Measurements from ENCODE around the gene RPS3.
"Not testable (repeated sequence)": the region's sequence is repeated elsewhere in the genome, so short reads cannot be mapped to it uniquely, and the experiment has no call there.

The RPS3 gene

DNA sequence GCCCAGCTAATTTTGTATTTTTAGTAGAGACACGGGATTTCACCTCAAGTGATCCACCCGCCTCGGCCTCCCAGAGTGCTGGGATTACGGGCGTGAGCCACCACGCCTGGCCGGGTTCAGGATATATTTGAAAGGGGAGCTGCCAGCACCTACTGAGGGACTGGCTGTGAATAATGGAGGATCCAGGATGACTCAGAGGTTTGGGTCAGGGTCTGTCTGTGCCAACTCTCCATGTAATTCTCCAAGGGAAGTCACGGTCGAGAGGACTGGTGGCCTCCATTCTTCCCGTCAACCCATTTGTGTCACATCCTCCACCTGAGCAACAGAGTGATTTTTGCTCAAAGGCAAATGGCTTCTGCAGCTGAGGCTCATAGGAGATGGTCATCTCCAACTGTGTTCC lies 44.3 kb upstream of the RPS3 start (continued):
- TF ChIP-seq, protein P1, sequence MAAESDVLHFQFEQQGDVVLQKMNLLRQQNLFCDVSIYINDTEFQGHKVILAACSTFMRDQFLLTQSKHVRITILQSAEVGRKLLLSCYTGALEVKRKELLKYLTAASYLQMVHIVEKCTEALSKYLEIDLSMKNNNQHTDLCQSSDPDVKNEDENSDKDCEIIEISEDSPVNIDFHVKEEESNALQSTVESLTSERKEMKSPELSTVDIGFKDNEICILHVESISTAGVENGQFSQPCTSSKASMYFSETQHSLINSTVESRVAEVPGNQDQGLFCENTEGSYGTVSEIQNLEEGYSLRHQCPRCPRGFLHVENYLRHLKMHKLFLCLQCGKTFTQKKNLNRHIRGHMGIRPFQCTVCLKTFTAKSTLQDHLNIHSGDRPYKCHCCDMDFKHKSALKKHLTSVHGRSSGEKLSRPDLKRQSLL (tag by site-specific recombination; IDR thresholded peaks at IDR 0.05) = no peak
- TF ChIP-seq ZNF629 (tag by site-specific recombination; IDR thresholded peaks at IDR 0.05) = no peak
- no peak for TF ChIP-seq MYNN (tag by site-specific recombination; IDR thresholded peaks at IDR 0.05; ENCODE audit: borderline replicate concordance)
- TF ChIP-seq ZNF146 (tag by site-specific recombination; IDR thresholded peaks at IDR 0.05) = no peak
- TF ChIP-seq KLF1 (tag by site-specific recombination; IDR thresholded peaks at IDR 0.05) = no peak; the same call in 1 of the 2 replicates
- TF ChIP-seq ZNF174 (tag by site-specific recombination; IDR thresholded peaks at IDR 0.05) = no peak
- no peak for TF ChIP-seq ZSCAN16 (tag by site-specific recombination; IDR thresholded peaks at IDR 0.05)
- TF ChIP-seq, protein P2, sequence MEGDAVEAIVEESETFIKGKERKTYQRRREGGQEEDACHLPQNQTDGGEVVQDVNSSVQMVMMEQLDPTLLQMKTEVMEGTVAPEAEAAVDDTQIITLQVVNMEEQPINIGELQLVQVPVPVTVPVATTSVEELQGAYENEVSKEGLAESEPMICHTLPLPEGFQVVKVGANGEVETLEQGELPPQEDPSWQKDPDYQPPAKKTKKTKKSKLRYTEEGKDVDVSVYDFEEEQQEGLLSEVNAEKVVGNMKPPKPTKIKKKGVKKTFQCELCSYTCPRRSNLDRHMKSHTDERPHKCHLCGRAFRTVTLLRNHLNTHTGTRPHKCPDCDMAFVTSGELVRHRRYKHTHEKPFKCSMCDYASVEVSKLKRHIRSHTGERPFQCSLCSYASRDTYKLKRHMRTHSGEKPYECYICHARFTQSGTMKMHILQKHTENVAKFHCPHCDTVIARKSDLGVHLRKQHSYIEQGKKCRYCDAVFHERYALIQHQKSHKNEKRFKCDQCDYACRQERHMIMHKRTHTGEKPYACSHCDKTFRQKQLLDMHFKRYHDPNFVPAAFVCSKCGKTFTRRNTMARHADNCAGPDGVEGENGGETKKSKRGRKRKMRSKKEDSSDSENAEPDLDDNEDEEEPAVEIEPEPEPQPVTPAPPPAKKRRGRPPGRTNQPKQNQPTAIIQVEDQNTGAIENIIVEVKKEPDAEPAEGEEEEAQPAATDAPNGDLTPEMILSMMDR (tag by site-specific recombination; IDR thresholded peaks at IDR 0.05) = no peak

DNA sequence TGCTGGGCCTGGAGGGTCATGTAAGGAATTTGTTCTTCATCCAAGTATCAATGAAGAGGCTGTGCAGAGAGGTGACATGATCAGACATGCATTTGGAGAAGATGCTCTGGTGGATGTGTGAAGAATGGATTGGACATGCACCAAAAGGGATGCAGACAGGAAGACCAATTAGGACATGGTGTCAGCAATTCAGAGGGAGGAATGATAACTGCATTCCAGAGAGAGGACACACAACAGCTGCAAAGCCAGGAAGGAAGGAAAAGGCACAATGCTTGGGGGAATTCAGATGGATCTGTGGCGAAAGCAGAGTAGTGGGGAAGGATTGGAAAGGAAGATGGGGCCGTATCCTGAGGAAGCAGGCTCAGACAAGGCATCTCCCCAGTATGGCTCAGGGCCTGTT lies 42.7 kb upstream of the RPS3 start:
- no peak for TF ChIP-seq RBAK (tag by site-specific recombination; IDR thresholded peaks at IDR 0.05)
- TF ChIP-seq ZBTB17 (tag by site-specific recombination; IDR thresholded peaks at IDR 0.05) = peak; percentile 31; the same call in 1 of the 2 replicates
- ChIA-PET POLR2A (no interaction called here), CTCF (interaction anchor here (0.5 to 1.5 kb wide), 4 partner anchors 32 to 1450 kb away, joined by 3 to 8 read pairs (median 4); no protein-coding TSS in a partner anchor)
- Histone ChIP-seq H3K4me1 (ENCODE audit: control insufficient read depth, insufficient read depth, low read length) (no peaks in the 10 kb centered on the region), H3K4me3 (ENCODE audit: low read depth, low read length) (no peak overlapping the region), H3K27ac (ENCODE audit: extremely low read depth, low read depth, low read length) (no peak overlapping the region), H3K36me3 (ENCODE audit: control insufficient read depth in 2 of 2, insufficient read depth in 1 of 2, low read length in 2 of 2) (no peaks in the 10 kb centered on the region), H3K9me3 (ENCODE audit: control insufficient read depth, insufficient read depth, low read depth, low read length) (no peaks in the 10 kb centered on the region)

DNA sequence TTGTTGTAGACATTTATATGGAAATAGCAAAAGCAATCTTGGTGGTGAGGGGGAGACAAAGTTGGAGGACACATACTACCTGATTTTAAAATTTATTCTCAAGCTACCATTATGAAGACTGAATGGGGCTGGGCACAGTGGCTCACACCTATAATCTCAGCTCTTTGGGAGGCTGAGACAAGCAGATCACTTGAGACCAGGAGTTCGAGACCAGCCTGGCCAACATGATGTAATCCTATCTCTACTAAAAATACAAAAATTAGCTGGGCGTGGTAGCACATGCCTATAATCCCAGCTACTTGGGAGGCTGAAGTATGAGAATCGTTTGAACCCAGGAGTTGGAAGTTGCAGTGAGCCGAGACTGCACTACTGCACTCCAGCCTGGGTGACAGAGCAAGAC lies 37.0 kb upstream of the RPS3 start:
- H3K4me3 ChIP-seq (ENCODE audit: low read depth, low read length); H3K27ac ChIP-seq (ENCODE audit: extremely low read depth, low read depth, low read length); H3K9me3 ChIP-seq (ENCODE audit: control insufficient read depth, insufficient read depth, low read depth, low read length); H3K36me3 ChIP-seq (ENCODE audit: control insufficient read depth in 2 of 2, insufficient read depth in 1 of 2, low read length in 2 of 2); H3K4me1 ChIP-seq (ENCODE audit: control insufficient read depth, insufficient read depth, low read length): not testable (repeated sequence)
- ChIA-PET CTCF (interaction anchor here (0.6 to 1.6 kb wide), 10 partner anchors 14 to 747 kb away, joined by 3 to 8 read pairs (median 4); no protein-coding TSS in a partner anchor), POLR2A (interaction anchor here (0.6 kb wide), 1 partner anchor 36 kb away, joined by 7 read pairs; no protein-coding TSS in a partner anchor)
- TF ChIP-seq, protein P3, sequence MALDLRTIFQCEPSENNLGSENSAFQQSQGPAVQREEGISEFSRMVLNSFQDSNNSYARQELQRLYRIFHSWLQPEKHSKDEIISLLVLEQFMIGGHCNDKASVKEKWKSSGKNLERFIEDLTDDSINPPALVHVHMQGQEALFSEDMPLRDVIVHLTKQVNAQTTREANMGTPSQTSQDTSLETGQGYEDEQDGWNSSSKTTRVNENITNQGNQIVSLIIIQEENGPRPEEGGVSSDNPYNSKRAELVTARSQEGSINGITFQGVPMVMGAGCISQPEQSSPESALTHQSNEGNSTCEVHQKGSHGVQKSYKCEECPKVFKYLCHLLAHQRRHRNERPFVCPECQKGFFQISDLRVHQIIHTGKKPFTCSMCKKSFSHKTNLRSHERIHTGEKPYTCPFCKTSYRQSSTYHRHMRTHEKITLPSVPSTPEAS (tag by site-specific recombination; IDR thresholded peaks at IDR 0.05) = peak; percentile 86; the same call in 1 of the 2 replicates

DNA sequence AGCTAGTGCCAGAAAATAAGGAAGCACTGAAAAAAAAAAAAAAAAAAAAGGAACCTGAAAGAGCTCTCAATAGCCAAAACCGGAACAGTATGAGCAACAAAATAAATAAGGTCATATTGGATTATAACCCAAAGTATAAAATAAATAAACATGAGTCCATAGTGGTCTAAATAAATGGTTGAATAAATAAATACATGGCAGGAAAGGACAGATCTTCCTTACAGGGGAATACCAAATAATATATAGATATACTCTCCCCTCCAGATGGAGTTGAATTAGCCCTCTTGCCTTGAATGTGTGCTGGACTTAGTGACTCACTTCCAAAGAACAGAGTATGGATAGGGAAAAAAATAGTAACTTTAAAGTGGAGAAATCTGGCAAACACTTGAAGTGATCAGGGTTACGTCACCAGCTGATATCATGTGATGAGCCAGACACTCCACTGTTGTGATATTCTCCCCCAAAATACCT lies 33.6 kb upstream of the RPS3 start:
- POLR2A ChIA-PET = no interaction called here
- CTCF ChIA-PET = no interaction called here

DNA sequence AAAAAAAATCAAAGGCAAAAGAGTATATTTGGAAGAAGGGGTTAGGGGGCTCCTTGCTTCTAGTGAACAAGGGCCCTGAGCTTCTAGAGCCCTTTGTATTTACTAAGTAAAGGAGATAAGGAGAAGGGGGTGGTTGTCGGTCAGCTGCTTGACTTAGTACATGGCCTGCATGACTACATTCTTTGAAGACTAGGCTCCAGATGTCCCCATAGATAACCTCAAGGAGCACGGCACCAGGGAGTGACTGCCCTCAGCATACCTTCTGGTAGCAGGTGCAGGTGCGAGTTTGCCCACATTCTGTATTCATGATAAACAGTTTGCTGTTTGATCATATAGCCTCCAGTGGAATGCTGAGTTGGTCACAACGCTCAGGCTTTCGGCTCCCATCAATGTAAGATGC lies 32.5 kb upstream of the RPS3 start:
- not testable (repeated sequence) for H3K4me1 ChIP-seq (ENCODE audit: control insufficient read depth, insufficient read depth, low read length); H3K36me3 ChIP-seq (ENCODE audit: control insufficient read depth in 2 of 2, insufficient read depth in 1 of 2, low read length in 2 of 2); H3K4me3 ChIP-seq (ENCODE audit: low read depth, low read length); H3K9me3 ChIP-seq (ENCODE audit: control insufficient read depth, insufficient read depth, low read depth, low read length); H3K27ac ChIP-seq (ENCODE audit: extremely low read depth, low read depth, low read length)
- POLR2A ChIA-PET = interaction anchor here (0.6 kb wide), 1 partner anchor 226 kb away, joined by 6 read pairs; no protein-coding TSS in a partner anchor
- CTCF ChIA-PET = interaction anchor here (0.6 to 1.0 kb wide), 3 partner anchors 17 to 175 kb away, joined by 3 to 5 read pairs (median 4); no protein-coding TSS in a partner anchor

More for the DNA sequence above, 33.6 kb upstream of the RPS3 start:
- Histone ChIP-seq H3K9me3 (ENCODE audit: control insufficient read depth, insufficient read depth, low read depth, low read length) (no peaks in the 10 kb centered on the region), H3K36me3 (ENCODE audit: control insufficient read depth in 2 of 2, insufficient read depth in 1 of 2, low read length in 2 of 2) (no peaks in the 10 kb centered on the region), H3K4me1 (ENCODE audit: control insufficient read depth, insufficient read depth, low read length) (no peaks in the 10 kb centered on the region), H3K27ac (ENCODE audit: extremely low read depth, low read depth, low read length) (no peak overlapping the region), H3K4me3 (ENCODE audit: low read depth, low read length) (no peak overlapping the region)
- TF ChIP-seq, protein P4, sequence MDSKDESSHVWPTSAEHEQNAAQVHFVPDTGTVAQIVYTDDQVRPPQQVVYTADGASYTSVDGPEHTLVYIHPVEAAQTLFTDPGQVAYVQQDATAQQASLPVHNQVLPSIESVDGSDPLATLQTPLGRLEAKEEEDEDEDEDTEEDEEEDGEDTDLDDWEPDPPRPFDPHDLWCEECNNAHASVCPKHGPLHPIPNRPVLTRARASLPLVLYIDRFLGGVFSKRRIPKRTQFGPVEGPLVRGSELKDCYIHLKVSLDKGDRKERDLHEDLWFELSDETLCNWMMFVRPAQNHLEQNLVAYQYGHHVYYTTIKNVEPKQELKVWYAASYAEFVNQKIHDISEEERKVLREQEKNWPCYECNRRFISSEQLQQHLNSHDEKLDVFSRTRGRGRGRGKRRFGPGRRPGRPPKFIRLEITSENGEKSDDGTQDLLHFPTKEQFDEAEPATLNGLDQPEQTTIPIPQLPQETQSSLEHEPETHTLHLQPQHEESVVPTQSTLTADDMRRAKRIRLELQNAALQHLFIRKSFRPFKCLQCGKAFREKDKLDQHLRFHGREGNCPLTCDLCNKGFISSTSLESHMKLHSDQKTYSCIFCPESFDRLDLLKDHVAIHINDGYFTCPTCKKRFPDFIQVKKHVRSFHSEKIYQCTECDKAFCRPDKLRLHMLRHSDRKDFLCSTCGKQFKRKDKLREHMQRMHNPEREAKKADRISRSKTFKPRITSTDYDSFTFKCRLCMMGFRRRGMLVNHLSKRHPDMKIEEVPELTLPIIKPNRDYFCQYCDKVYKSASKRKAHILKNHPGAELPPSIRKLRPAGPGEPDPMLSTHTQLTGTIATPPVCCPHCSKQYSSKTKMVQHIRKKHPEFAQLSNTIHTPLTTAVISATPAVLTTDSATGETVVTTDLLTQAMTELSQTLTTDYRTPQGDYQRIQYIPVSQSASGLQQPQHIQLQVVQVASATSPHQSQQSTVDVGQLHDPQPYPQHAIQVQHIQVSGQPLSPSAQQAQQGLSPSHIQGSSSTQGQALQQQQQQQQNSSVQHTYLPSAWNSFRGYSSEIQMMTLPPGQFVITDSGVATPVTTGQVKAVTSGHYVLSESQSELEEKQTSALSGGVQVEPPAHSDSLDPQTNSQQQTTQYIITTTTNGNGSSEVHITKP (tag by site-specific recombination; IDR thresholded peaks at IDR 0.05) = peak; percentile 56
- TF ChIP-seq ZNF175 (tag by site-specific recombination; IDR thresholded peaks at IDR 0.05) = no peak

Measured in HEK293 (cell line).